Astrocyte of the spinal cord (primary cell): ENCODE results near the gene MAP2K1.
"Not testable (repeated sequence)": the region's sequence is repeated elsewhere in the genome, so short reads cannot be mapped to it uniquely, and the experiment has no call there.

Experiments used
- DNase-seq: peaks from one replicate; pipeline ENCODE4 v3.0.0; 2011; ENCODE audit warnings: low read depth, low spot score
- H3K4me3 ChIP-seq: 2 replicates; pipeline ENCODE4 v1.5.1; 2011; ENCODE audit warnings: low read depth, mild to moderate bottlenecking, low read length, moderate library complexity
- in situ Hi-C: cut with HindIII; loops from 2 replicates; pipeline ENCODE4 v1.10.0; 2017; ENCODE audit warnings: low sequenced_read_pairs
- TF ChIP-seq, protein P1 (sequence below): IDR thresholded peaks from 2 replicates; pipeline ENCODE4 v1.5.1; 2012; ENCODE audit warnings: low read depth, mild to moderate bottlenecking, low read length, inconsistent platforms

Gene MAP2K1

DNA sequence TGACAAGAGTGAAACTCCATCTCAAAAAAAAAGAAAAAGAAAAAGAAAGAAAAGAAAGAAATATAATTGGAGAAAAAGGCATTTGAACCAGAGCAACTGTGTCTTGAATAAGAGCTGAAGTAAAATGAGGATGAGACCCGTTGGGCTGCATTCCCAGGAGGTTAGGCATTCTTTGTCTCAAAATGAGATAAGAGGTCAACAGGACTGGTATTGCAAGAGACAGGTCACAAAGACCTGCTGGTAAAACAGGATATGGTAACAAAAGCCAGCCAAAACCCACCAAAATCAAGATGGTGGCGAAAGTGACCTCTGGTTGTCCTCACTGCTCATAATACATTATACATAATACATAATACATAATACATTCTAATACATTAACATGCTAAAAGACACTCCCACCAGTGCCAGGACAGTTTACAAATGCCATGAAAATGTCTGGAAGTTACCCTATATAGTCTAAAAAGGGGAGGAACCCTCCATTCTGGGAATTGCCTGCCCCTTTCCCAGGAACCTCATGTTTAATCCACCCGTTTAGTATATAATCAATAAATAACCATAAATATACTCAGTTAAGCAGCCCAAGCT, 21.7 kb upstream of the MAP2K1 start:
- no peak overlapping the region for H3K4me3 ChIP-seq
- TF ChIP-seq, protein P1, sequence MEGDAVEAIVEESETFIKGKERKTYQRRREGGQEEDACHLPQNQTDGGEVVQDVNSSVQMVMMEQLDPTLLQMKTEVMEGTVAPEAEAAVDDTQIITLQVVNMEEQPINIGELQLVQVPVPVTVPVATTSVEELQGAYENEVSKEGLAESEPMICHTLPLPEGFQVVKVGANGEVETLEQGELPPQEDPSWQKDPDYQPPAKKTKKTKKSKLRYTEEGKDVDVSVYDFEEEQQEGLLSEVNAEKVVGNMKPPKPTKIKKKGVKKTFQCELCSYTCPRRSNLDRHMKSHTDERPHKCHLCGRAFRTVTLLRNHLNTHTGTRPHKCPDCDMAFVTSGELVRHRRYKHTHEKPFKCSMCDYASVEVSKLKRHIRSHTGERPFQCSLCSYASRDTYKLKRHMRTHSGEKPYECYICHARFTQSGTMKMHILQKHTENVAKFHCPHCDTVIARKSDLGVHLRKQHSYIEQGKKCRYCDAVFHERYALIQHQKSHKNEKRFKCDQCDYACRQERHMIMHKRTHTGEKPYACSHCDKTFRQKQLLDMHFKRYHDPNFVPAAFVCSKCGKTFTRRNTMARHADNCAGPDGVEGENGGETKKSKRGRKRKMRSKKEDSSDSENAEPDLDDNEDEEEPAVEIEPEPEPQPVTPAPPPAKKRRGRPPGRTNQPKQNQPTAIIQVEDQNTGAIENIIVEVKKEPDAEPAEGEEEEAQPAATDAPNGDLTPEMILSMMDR, result no peak
- no peak for DNase-seq
- in situ Hi-C loops, result no loop called here

DNA sequence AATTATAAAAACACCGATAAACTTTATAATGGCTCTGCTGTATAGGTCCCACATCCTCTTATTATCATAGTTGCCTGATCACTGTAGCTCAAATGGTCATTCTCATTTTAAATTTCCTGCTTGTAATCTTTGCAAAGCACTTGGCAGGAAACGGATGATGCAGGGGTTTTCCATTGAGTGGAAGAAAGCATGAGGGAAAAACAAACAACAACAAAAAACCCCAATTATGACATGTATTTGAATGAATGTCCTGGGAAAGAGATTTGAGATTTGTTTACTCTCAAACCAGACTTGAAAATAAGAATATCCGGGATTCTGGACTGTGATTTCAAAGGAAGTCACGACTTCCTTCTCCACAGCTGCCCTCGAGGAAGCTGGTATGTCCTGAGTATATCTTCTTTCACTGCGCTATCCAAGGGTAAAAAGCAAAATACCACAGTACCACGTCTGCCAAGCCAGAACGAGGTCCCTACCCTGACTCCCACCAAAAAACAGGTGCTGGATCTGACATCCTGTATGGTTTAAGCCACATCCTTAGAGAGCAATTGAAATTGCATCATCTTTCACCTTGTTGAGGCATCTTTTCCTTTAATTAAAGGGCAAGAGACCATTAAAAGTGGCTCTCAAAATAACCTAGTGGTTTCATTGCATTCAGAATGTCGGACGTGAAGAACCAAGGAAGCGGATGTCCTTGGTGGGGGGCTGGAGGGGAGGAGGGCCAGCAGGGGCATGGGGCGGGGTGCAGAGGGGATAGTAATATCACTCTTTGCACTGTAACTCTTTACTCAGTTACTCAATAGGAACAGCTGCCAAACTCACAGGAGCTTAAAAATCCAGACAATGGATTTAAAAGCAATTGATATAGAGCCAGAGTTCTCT, 16.7 kb upstream of the MAP2K1 start:
- TF ChIP-seq, protein P1, result no peak
- in situ Hi-C loops, result no loop called here
- H3K4me3 ChIP-seq, result no peak overlapping the region
- DNase-seq, result peak; percentile 13

DNA sequence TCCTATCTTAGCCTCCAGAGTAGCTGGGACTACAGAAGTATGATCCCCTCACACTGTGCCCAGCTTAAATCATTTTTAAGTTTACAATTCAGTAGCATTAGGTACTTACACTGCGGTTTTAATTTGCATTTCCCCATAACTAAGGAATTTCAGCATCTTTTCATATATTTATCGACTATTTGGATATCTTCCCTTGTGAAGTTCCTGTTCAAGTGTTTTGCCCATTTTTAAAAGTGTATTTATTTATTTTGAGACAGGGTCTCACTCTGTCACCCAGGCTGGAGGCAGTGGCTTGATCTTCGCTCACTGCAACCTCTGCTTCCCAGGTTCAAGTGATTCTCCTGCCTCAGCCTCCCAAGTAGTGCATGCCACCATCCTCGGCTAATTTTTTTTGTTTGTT, 12.5 kb upstream of the MAP2K1 start:
- no peak for DNase-seq

GRCh38 chr15:66378814-66379430, 7.8 kb upstream of the MAP2K1 start:
- no peak overlapping the region for H3K4me3 ChIP-seq
- TF ChIP-seq, protein P1, result no peak
- no peak for DNase-seq
- in situ Hi-C loops, result no loop called here

More for the DNA sequence above, 12.5 kb upstream of the MAP2K1 start:
- in situ Hi-C loops, result no loop called here
- H3K4me3 ChIP-seq, result no peak overlapping the region
- TF ChIP-seq, protein P1, result no peak

DNA sequence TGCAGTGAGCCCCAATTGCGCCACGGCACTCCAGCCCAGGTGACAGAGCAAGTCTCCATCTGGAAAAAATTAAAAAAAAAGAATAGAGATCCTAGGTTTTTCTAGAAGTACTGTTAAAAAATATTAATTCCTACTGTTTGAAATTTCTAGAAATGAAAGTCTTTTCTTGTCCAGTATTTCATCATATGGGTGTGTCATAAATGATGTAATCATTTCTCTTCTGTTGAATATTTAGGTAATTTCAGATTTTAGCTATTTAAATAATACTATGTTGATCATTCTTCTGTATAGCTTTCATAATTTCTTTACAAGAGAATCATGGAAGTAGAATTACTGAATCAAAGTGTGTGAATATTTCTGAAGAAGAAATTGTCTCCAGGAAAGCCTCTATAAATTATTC, 5.3 kb upstream of the MAP2K1 start:
- H3K4me3 ChIP-seq, in situ Hi-C loops, DNase-seq: not testable (repeated sequence)

DNA sequence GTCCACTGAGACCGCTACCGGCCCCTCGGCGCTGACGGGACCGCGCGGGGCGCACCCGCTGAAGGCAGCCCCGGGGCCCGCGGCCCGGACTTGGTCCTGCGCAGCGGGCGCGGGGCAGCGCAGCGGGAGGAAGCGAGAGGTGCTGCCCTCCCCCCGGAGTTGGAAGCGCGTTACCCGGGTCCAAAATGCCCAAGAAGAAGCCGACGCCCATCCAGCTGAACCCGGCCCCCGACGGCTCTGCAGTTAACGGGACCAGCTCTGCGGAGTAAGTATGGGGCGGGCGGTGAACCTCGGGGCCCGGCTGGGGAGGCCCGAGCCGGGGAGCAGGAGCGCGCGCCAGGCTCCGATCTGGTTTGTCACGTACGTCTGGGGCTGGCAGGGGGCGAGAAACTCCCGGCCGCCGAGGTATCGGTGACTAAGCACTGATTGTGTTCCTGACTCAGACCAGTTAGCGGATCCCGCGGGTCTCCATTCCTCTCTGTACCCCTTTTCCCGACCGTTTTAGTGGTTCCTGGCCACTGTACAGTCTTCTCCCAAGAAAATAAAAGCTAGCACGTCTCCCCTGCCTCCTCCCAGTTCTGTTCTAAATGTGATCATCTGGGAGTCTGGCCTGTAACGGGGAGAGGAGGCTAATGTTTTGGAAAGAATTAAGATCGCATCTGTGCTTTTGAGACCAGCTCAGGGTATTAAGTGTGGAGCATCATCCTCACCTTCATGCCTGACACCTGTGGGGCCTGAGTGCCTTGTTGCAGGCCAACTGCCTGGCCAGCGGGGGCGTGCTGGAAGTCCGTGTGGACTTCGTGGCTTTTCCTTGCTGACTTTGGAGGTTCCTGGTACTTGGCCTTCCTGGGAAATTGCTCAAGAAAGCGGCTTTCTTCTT, 691 bp downstream of the MAP2K1 start:
- in situ Hi-C loops, result no loop called here
- peak overlapping the region; percentile 83 for H3K4me3 ChIP-seq
- TF ChIP-seq, protein P1, result peak; percentile 46
- peak; percentile 76 for DNase-seq
